Ureter (tissue), 1 donor: ENCODE data around the gene ANGPTL2. TPM values are rescaled to one million over a fixed set of nuclear protein-coding genes. Genes with fewer than 3 reads are reported as not detected.
"Not testable (repeated sequence)": the region's sequence is repeated elsewhere in the genome, so short reads cannot be mapped to it uniquely, and the experiment has no call there.

ENCODE experiments used
- DNase-seq: peaks from one replicate; pipeline ENCODE4 v3.0.0-alpha.2; 2020; ENCODE audit warnings: low spot score
- total RNA-seq: library from RNA; stranded (reverse); gene quantifications from one replicate; pipeline ENCODE4 v1.2.4, GENCODE V29; 2023
- donor health status: DM: yes; HTN: yes; CAD: no.

The ANGPTL2 gene
- total RNA-seq, 1 donor from 2014 or later: 22.2 TPM

DNA sequence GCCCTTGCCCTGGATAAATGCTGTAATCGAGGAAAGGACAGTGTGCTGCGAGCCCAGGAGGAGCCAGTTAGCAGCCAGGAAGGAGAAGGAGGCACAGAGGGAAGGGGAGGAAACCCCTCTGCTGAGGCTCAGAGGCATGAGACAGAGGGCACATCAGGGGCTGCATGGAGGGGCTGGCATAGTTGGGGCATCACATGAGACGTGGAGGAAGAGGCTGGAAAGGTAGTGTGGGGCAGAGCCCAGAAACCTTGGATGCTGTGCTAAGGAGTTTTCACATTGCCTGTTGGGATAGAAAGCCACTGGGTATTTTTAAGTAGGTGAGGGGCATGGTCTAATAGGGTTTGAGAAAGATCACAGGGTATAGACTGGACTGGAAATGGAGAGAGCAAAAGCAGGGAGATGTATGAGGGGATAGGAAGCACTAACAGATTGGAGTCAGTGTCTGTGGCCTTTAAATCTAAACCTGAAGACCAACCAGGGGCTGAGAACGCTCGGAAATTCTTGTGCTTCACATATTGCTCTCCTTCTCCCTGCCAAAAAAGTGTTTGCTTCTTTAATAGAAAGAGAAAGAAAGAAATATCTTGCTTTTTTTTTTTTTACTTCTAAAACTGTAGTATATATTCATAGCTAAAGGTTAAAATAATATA lies 33.0 kb upstream of the ANGPTL2 start:
- DNase-seq: no peak

DNA sequence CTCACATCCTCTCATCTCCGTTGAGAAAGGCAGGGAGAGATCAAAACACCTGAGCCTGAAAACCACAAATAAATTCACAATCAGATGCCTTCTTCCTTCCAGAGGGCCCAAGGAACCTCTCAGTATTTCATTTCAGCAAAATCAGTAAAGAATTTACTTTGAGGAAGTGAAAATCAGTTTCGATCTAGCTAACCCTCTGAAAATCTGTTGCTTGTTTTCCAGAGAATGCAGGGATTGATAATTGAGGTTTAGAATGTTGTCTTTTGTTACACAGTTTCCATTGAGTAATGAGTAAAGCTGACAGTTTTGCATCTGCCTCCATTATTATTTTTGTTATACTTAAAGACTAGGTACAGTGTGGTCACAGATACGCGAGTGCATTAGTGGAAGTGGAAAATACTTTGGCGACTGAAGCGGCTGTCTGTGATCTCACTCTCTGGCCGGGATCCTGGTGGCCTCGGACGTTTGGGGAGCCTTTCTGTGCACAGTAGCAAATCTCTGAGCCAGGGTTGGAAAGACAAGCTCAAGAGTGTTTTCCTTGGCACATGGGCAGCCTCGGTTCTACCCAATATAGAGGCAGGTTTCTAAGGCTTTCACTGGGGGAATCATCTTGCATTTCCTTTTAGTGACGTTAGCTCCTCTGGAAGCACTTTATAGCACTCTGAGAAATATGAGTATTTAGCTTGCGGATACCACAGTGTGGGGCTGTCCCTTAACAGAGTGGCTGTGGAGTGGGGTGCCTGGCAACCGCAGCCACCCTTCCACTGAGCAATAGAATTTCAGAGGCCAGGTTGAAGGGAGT lies 32.2 kb upstream of the ANGPTL2 start:
- DNase-seq: peak; percentile 80

DNA sequence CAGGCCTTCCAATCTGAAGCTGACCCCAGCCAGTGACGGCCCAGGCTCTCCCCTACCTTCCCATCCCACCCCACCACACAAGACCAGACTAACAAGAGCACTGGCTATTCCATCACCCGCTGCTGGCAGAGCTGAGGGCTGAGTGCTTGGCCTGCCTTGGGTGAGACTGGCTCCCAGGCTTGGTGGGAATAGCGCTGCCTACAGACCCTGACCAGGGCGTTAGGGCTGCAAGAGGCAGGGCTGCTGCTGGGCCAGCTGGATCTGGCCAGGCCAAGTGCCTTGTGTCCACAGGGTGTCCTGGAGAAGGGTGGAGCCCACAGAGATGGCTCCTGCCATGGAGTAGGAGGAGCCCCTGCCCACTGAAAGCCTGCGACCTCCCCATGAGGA lies 31.6 kb upstream of the ANGPTL2 start:
- DNase-seq: peak; percentile 34

DNA sequence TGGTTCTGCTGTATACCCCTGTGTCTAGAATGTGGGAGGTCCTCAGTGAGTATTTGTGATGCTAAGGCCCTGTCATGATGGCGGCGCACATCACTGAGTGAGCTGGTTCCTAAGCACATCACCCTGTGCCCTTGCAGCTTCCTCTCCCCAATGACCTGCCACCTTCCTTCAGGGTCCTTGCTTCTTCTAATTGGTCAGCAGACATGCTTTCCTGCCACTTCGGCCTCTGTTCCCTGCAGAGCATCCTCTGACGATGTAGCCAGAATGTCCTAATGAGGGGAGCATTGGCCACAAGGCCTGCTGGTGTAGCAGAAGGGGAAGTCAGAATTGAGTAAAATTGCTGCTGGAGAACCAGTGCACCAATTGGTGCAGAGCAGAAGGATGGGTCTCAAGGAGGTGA lies 31.1 kb upstream of the ANGPTL2 start:
- DNase-seq: peak; percentile 29

DNA sequence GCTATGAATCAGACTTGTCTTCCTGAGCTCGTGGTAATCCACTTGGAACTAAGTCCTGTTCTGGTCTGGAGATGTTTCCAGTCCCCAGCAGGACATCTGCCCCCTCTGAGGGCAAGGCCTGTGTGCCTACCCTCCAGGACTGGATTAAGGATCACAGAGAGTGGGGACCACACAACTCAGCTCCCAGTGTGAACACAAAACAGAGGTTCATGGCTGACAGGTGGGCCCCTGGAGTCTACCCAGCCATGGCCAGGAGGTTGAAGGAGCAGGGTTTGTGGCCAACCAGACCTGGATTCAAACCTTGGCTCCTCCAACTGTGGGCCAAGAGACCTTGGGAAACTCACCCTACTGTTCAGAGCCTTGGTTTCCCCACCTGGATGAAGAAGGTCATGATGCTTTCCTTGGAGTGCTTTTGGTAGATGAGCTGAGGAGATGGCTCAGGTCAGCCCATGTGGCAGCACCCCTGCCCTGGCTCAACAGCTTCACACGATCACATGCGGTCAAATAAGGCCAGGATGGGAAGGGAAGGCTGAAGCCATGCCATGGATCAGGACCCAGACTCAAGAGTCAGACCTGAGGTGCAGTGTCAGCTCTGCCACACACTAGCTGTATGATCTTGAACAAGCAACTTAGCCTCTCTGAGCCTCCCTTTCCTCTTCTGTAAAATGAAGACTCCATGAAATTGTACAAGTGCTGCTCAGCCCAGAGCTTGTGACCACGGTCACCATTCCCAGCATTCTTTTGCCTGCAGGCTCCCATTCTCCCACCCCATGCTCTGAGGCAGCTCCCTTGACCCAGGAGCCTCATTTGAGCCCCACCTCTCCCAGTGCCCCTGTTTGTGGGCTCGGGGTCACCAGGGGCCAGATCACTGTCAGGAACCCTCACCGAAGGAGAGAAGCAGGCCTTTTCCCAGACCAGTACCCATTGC lies 27.3 kb upstream of the ANGPTL2 start:
- no peak for DNase-seq

DNA sequence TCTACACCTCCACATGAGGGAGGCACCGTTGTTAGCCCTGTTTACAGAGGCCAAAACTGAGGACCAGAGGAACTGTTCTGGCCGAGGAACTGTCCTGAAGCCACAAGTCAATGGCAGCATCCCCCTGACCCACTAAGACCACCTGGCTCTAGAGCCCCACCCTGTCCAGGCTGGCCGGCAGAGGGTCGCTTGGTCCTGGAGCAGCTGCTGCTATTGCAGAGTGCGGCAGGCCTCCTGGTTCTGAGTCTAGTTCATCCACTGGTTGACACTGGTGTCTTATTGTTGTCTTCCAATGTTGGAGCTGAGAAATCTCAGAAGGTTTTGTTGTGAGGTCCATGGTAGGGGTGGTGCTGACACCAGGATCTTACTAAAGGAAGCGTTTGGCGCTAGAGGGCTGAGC lies 26.6 kb upstream of the ANGPTL2 start:
- DNase-seq: no peak

DNA sequence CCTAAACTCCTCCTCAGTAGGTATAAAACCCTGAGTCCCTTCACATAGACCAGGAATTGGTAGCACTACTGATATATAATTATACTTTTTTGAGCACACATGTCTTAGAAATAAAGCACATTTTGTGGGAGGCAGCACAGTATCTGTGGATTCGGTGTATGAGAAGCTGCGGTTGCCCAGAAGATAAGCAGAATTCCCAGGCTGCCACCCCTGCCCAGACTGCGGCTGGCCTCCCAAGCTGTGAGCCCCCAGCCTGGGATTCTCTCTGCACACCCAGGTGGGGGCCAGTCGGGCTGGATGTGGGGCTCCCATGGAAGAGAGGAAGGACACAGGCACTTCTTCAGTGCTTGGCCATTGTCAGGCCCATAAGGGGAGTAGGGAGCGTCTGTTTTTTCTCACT lies 25.6 kb upstream of the ANGPTL2 start:
- no peak for DNase-seq

DNA sequence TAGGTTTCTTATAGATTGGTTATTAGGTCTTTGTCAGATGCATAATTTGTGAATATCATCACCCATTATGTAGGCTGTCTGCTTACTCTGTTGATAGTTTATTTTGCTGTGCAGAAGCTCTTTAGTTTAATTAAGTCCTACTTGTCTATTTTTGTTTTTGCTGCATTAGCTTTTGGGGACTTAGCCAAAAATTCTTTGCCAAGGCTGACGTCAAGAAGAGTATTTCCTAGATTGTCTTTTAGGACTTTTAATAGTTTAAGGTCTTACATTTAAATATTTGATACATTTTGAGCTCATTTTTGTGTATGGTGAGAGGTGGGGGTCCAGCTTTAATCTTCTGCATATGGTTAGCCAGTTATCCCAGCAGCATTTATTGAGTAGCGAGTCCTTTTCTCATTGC lies 24.8 kb upstream of the ANGPTL2 start:
- DNase-seq: no peak

DNA sequence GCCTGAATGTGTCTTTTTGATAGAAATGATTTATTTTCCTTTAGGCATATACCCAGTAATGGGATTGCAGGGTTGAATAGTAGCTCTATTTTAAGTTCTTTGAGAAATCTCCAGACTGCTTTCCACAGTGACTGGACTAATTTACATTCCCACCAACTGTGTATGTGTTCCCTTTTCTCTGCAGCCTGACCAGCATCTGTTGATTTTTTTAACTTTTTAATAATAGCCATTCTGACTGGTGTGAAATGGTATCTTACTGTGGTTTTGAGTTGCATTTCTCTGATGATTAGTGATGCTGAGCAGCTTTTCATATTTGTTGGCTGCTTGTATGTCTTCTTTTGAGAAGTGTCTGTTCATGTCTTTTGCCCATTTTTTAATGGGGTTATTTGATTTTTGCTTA lies 24.4 kb upstream of the ANGPTL2 start:
- not testable (repeated sequence) for DNase-seq

DNA sequence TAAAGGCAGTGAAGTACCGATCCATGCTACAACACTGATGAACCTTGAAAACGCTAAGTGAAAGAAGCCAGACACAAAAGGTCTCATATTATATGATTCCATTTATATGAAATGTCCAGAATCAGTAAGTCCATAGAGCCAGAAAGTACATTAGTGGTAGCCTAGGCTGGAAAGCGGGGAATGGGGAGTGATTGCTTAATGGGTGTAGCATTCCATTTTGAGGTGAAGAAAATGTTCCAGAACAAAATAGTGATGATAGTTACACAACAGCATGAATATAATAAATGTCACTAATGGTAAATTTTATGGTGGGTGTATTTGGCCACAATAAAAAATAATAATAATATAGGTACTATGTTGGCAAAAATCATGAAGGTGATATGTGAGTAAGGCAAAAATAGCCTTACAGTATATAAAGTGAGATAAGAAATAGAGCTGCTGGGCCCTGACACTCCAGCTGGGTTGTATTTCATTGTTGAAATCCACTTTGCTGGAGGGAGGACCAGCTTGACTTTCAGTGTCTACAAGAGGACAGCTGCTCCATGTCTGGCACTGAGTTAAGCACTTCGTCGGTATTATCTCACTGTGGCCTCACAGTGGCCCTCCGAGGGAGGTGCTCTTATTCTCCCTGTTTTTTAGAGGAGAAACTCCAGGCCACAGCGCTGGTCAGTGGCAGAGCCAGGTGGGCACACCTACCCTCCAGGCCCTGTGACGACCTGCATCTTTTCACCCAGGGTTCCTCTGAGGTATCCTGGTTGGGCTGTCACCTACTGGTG lies 22.4 kb upstream of the ANGPTL2 start:
- peak; percentile 48 for DNase-seq

DNA sequence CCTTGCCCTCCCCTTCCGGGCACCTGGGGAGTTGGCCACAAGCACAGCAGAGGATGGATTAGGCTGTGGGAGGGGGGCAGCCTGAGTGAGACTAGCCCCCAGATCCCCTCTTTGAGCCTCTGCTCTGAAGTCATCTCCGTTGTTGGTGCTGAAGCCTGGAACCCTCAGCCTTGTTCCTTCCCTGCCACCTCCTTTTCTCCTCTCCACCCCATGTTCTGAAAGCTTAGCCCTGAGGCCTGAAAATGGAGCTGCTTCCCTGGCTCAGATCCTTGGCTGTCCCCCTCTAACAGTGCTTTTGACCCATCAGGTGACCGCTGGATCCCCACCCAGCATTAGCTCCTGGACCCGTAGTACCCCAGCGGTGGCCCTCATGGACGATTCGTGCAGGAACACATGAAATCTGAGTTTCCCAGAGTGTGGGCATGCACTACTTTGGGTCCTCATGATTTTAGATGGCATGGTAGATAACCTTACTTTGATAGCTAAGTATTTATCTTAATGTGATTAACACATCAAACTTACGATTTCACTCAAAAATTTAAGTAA lies 21.6 kb upstream of the ANGPTL2 start:
- DNase-seq: peak; percentile 29

DNA sequence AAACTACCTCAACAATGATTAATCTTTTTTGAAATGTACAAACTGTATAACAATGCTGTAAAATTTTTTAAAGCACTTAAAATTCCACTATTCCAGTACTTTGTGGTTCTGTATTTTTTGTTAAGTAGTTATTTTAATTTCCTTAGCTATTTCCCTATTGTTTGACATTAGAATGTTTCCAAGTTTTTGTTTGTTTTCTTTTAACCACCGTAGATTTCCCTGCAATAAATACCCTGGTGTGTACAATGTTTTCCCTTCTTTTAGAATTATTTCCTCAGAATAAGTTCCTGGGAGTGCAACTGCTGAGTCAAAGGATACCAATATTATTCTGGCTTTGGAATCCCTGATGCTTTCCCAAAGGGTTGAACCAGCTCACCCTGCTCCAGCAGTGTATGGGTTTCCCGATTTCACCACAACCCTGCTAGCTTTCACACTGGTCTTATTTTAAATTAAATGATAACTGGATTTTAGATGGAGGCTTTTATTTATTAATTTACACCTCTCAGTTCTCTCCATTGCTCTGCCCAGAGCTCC lies 20.6 kb upstream of the ANGPTL2 start:
- DNase-seq: no peak

DNA sequence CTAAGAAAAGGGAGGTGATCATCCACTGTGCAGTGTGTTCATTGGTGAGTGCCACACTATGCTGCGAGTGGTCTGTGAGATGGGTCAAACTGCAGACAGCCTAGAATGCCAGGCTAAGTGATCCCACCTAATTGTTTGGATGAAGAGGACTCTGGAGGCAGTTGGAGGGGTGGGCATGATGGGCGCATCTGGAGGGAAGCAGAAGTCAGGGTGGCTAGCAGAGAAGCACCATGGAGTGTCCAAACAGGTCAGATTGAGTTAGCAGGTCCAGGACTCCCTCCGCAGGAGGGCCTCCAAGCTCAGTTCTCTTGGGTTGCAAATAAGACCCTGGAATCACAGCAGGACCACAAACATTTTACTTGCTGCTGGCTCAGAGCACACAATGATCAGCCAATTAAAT lies 19.9 kb upstream of the ANGPTL2 start:
- no peak for DNase-seq

DNA sequence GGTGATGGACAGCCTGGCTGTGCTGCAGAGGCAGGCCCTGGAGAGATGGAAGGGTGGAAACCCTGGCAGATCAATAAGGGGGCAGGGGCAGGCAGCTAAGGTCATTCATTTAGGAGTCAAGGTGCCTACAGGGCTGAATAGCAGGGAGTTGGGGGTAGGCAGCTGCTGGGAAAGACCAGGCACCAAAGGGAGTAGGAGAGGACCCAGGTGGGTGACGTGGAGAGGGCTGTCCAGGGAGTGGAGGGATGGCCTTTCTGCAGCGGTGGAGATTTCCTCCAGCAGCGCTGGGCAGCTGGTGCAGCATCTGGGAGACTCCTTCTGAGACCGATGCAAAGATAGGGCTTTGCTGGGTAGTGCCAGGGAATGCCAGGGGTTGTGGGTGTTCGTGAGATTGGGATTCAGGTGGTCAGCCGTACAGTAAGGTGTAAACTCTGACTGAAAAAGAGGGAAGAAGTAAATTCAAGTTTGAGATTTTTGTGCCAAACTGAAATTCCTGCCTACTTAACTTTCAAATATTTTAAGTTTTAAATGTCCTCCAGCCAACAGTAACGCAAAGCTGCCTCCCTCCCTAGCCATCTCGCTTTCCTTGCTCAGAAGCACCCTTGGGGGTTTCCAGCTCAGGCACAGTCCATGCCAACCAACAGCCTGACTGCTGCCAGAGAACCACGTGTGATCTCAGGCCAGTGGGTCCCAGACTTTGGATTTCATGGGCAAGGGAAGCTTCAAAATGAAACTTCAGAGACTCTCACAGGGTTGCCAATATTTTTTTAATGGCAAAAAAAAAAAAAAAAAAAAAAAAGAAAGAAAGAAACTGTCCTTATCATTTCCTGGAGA lies 18.6 kb upstream of the ANGPTL2 start:
- DNase-seq: peak; percentile 40

DNA sequence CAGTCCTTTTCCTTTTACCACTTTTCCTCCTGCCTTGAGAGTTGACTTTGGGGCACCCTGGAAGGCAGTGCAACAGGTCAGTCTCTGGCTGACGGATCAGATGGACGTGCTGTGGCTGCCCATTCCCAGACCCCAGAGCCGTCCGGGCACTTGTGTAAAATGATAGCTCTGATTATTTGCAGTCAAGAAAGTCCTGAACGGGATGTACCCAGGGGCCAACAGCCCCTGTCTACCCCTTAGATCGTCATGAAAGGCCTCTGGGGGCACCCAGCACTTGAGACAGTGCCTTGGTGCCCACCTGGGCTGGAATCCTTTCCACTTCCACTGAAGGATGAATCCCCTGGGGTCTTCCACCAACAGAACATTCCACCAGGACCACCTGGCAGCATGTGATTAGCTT lies 17.7 kb upstream of the ANGPTL2 start:
- peak; percentile 35 for DNase-seq

DNA sequence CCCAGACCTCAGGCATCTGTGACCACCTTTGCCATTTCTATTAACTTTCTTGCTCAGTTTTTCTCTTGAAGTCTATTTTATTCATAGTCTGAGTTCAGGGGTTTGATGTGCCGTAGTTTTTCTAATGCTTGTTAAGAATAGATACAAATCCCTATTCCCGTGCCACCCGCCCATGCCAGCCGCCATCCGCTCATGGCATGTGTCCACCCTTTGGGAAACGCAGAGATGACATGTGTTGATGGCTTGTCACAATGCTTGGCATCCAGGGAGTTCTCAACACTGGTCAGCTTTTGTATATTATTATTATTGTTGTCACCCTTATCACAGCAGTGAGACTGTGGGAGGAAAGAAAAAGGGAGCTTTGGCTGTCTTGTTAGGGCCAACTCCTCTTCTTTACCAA lies 17.3 kb upstream of the ANGPTL2 start:
- DNase-seq: peak; percentile 35

DNA sequence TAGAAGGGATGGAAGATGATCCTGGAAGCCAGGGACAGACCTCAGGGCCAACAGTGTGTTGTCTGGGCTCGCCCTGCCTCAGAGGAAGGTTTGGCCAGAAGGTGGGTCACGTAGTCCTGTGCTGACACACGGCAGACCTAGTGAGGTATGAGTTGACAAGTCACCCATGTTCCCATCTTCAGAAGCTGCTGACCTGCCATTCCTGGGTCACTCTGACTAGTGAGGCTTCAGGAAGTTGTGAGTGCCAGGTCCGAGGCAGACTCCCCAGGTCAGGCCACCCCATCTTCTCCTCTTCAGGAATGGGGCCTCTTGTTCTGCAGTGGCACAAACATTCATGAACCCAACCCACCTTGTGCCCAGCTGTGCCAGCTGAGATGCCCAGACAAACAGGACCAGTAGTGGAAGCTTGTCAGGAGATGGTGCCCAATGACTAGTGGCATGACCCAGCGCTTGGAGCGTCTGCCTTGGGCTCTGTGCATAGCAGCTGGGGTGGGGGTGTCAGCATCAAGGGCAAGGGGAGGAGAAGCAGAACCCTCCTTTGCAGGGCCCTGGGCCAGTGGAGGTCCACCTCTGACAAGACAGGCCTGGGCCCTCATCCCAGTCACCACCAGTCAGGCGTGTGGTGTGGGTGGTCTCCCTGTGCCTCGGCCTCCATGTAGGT lies 16.8 kb upstream of the ANGPTL2 start:
- DNase-seq: peak; percentile 35

DNA sequence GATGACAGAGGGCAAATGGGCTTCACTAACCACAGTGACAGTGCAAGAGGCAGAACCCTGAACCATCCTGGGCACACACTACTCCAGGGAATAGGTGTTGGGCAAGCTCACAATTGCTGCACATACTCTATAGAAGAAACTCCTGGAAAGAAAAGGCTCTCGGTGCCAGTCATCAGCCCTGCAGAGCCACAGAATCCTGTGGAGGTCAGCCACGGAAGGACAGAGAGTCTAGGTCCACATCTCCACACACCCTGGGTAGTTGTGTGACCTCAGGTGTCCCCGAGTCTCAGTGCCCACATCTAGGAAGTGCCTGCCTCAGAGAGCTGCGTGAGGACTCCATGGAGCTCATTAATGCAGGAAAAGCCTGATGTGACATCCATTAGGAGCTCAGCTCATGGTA lies 16.0 kb upstream of the ANGPTL2 start:
- no peak for DNase-seq

DNA sequence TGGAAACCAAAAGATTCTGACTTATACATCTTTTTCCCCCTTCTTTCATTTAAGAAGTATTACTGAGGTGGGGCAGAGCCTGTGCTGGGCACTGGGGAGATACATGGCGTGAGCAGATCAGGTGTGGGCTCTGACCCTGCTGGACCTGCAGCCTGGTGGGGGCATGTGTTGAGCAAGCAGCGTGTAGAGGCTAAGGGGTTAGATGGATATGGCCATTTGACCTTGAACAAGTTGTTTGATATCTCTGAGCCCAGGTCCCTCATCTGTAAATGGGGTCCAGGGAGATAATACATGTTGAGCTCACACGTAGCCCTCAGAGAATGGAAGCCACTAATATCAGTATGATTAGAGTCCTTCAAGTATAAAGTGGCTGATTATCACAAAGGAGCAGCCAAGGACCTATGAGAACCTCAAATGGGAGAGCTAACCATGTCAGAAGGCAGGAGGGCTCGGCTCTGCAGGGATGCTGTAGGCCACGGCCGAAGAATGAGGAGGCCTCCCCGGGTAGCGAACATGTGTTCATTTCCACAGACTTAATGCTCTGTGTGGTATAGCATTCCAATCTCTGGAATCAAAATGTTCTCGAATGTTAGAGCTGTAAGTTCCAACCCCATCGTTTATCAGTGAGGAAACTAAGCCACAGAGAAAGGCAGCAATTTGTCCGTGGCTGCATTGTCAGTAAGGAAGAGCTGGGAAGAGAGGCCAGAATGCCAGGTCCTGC lies 15.4 kb upstream of the ANGPTL2 start:
- no peak for DNase-seq
